ENCODE data around the gene PAQR7.

Gene PAQR7

DNA sequence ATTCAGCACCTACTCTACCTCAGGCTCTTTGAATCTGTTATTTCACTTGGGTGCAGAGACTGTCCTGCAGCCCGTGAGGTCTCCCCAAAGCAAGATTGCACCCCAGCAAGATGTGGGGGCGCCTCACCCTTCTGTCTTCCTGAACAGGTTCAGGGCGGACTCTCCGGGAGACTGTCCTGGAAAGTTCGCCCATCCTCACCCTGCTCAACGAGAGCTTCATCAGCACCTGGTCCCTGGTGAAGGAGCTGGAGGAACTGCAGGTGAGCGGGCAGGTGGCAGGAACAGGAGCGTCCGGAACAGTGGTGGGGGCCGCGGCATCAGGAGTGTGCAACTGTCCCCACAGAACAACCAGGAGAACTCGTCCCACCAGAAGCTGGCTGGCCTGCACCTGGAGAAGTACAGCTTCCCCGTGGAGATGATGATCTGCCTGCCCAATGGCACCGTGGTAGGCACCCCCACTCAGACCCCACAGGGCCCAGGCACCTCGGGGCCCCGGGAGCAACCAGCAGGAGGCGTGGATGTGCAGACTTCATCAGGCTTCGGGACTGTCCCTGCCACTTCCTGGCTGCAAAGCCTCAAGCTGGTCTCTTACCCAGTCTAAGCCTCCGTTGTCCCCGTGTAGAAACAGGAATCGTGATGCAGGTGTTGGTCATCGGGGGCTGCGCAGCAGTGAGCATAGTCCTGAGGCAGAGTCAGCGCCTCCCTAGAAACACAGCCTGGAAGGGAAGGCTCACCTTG is 61.6 kb downstream of the PAQR7 start:
- H3K4me3 ChIP-seq (ENCODE audit: low read depth, low read length), result no peak overlapping the region
- DNase-seq (ENCODE audit: low read depth), result no peak
- TF ChIP-seq, protein P1, sequence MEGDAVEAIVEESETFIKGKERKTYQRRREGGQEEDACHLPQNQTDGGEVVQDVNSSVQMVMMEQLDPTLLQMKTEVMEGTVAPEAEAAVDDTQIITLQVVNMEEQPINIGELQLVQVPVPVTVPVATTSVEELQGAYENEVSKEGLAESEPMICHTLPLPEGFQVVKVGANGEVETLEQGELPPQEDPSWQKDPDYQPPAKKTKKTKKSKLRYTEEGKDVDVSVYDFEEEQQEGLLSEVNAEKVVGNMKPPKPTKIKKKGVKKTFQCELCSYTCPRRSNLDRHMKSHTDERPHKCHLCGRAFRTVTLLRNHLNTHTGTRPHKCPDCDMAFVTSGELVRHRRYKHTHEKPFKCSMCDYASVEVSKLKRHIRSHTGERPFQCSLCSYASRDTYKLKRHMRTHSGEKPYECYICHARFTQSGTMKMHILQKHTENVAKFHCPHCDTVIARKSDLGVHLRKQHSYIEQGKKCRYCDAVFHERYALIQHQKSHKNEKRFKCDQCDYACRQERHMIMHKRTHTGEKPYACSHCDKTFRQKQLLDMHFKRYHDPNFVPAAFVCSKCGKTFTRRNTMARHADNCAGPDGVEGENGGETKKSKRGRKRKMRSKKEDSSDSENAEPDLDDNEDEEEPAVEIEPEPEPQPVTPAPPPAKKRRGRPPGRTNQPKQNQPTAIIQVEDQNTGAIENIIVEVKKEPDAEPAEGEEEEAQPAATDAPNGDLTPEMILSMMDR (IDR thresholded peaks at IDR 0.05; ENCODE audit: low read depth, low read length, missing control alignments), result peak; percentile 38

DNA sequence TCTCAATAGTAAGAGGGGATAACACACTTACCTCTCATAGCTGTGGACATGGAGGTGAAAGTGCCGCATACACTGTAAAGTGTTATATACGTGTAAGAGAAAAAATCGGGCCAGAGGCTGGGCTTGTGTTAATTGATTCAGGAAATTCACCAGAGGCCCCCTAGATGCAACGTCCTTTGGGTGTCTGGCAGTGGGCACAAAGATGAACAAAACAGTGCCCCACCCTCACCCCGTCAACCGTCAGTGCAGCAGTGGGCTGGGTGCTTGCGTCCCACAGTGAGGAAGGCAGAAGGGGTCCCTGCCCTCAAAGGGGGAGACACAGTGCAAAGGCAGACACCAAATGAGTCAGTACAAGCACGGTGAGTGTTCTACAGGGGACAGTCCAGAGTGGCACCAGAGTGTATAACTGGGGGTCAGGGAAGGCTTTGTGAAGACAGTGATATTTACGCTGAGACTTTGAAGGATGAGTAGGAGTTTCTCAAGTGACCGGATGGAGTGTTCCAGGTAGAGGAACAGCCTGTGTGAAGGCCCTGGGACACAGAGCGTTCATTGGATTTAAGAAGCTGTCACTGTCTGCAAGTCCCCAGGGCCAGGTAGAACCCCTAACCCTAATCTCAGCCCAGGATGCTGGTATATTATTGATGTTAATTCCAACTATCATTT is 62.3 kb downstream of the PAQR7 start:
- DNase-seq (ENCODE audit: low read depth), result no peak
- TF ChIP-seq, protein P1 (IDR thresholded peaks at IDR 0.05; ENCODE audit: low read depth, low read length, missing control alignments), result no peak
- no peak overlapping the region for H3K4me3 ChIP-seq (ENCODE audit: low read depth, low read length)

Data from GM12864 (cell line).